Prostate gland (tissue), 2 donors: ENCODE measurements around the gene POU2AF1.

Source experiments
- POLR2A ChIP-seq: fragments of 450-650 bp; IDR thresholded peaks from one replicate; pipeline ENCODE4 v1.6.1; 2016; ENCODE audit warnings: antibody characterized with exemption, mild to moderate bottlenecking
- POLR2AphosphoS5 ChIP-seq: sonication (generic); formaldehyde crosslinking; IDR thresholded peaks from one replicate; pipeline ENCODE4 v1.6.1; 2017; ENCODE audit warnings: antibody characterized with exemption
- TF ChIP-seq, protein P1 (sequence below), 4 experiments: fragments of 200-600 bp in 2 of 4; fragments of 450-650 bp in 2 of 4; sonication (generic) in 2 of 4; IDR thresholded peaks; 1 replicate in 3 of 4; 2 replicates in 1 of 4; pipeline ENCODE4 v1.5.1; 2016 to 2019; ENCODE audit warnings: antibody characterized with exemption in 4 of 4, mild to moderate bottlenecking in 2 of 4, moderate library complexity in 2 of 4

DNA sequence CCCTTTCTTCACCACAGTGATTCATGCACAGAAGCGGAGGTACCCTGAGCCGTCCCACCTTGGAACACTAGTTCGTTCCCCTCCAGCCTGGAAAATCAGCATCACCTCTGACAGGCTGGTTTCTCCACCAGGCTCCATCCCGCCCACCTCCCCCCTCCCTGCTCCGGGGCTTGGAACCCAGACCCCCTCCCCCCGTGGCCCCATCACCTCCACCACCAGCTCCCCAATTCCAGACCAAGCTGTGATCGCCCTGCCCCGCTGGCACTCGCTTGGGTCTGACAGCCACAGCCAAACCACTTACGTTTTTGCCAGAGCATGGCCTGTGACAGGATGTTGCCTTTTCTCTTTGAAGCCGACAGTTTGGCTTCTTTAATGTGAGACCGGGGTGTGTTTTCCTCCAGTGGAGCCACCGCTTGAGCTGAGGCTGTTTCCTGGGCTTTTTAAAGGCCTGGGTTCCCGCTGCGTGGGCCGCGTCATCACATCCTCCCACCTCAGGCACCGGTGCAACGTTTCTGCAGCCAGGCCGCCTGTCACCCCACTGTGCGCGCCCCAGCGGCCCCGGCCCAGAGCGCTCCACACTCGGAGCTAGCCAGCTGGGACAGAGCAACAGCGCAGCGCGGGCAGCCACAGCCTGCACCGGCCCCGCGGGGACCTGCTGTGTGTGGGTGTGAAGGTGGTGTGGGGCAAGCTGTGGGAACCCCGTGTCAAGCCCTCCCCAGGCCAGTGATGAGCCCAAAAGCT, at the start of gene POU2AF1:
- TF ChIP-seq, protein P1, sequence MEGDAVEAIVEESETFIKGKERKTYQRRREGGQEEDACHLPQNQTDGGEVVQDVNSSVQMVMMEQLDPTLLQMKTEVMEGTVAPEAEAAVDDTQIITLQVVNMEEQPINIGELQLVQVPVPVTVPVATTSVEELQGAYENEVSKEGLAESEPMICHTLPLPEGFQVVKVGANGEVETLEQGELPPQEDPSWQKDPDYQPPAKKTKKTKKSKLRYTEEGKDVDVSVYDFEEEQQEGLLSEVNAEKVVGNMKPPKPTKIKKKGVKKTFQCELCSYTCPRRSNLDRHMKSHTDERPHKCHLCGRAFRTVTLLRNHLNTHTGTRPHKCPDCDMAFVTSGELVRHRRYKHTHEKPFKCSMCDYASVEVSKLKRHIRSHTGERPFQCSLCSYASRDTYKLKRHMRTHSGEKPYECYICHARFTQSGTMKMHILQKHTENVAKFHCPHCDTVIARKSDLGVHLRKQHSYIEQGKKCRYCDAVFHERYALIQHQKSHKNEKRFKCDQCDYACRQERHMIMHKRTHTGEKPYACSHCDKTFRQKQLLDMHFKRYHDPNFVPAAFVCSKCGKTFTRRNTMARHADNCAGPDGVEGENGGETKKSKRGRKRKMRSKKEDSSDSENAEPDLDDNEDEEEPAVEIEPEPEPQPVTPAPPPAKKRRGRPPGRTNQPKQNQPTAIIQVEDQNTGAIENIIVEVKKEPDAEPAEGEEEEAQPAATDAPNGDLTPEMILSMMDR (IDR thresholded peaks at IDR 0.05), result no peak
- no peak for TF ChIP-seq POLR2A
- no peak for TF ChIP-seq POLR2AphosphoS5
